ENCODE measurements around the gene VPS11.
A peak's percentile ranks its signal among the peaks of the same experiment; 100 is the strongest.

Gene VPS11

DNA sequence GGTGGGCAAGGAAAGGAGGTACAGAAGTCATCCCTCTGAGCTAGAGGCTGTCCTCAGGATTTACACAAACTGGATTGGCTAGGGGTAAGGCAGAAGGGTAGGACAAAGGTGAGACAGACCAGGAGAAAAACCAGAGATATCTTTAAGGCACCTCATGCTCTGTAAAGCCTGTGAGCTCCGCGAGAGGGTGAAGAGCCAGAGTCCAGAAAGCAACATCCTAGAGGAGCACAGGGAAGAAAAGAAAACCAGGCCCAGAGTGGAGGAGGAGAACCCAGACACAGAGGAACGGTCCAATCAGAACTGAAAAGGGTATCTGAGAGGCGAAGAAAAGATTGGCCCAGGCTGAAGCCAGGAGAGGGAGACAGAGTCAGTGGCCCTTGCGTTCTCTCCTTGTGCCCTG lies 42.1 kb upstream of the VPS11 start:
- H3K79me1 ChIP-seq (ENCODE audit: low read depth, low read length), result peaks cover 19% of the 10 kb centered on the region
- no peak overlapping the region for H4K91ac ChIP-seq (ENCODE audit: low read depth, low read length, poor library complexity)
- WGBS, 2 donors (ENCODE audit: extremely low coverage in 2 of 2, insufficient read length in 2 of 2, insufficient replicate concordance in 1 of 2), result no CpG with 5 or more reads among the region's 5 CpGs
- H2BK5ac ChIP-seq (ENCODE audit: low read length), result peak overlapping the region; percentile 16
- H3K23ac ChIP-seq (ENCODE audit: low read depth, low read length, poor library complexity), result no peak overlapping the region
- H3K4me2 ChIP-seq (ENCODE audit: insufficient read depth, low read length, poor library complexity, severe bottlenecking), result no peak overlapping the region
- H3K9ac ChIP-seq (ENCODE audit: low read depth, low read length, poor library complexity), result peak overlapping the region; percentile 26
- DNase-seq (ENCODE audit: low spot score), result no peak
- H3K27me3 ChIP-seq (ENCODE audit: control insufficient read depth in 3 of 3, insufficient read depth in 3 of 3, low read depth in 1 of 3, low read length in 3 of 3), result no peaks in the 10 kb centered on the region
- H2BK120ac ChIP-seq (ENCODE audit: low read depth, low read length), result no peak overlapping the region
- H3K9me3 ChIP-seq (replicated peaks in 1 of 2; ENCODE audit: control insufficient read depth in 2 of 2, insufficient read depth in 1 of 2, low read depth in 1 of 2, low read length in 2 of 2), result no peaks in the 10 kb centered on the region
- H2BK15ac ChIP-seq (ENCODE audit: low read length), result no peak overlapping the region
- H3K4me3 ChIP-seq (ENCODE audit: low read length in 2 of 2), result no peak overlapping the region
- H3K36me3 ChIP-seq (replicated peaks in 1 of 2; ENCODE audit: control insufficient read depth in 2 of 2, insufficient read depth in 2 of 2, low read length in 2 of 2), result peaks cover 56 to 85% of the 10 kb centered on the region in 2 donors
- H2AK5ac ChIP-seq (ENCODE audit: low read depth, low read length), result no peak overlapping the region
- H3K14ac ChIP-seq (ENCODE audit: low read length), result no peak overlapping the region
- no peak overlapping the region for H3K18ac ChIP-seq (ENCODE audit: low read length)
- no peak overlapping the region for H3K4ac ChIP-seq (ENCODE audit: low read length)
- H3K4me1 ChIP-seq (ENCODE audit: control insufficient read depth in 2 of 2, insufficient read depth in 1 of 2, low read depth in 1 of 2, low read length in 2 of 2), result peaks cover 6 to 12% of the 10 kb centered on the region in 2 donors
- no peak overlapping the region for H3K27ac ChIP-seq (replicated peaks; ENCODE audit: low read length)
- no peak overlapping the region for H2BK12ac ChIP-seq (ENCODE audit: low read length)
- H2AFZ ChIP-seq (ENCODE audit: low read length), result no peak overlapping the region
- H4K8ac ChIP-seq (ENCODE audit: low read depth, low read length), result no peak overlapping the region

- Histone ChIP-seq H4K8ac (ENCODE audit: low read depth, low read length) (no peak overlapping the region), H2AFZ (ENCODE audit: low read length) (no peak overlapping the region), H2BK15ac (ENCODE audit: low read length) (no peak overlapping the region), H3K18ac (ENCODE audit: low read length) (no peak overlapping the region), H3K4me3 (ENCODE audit: low read length in 2 of 2) (no peak overlapping the region), H2BK5ac (ENCODE audit: low read length) (peak overlapping the region; percentile 16), H3K9me3 (replicated peaks in 1 of 2; ENCODE audit: control insufficient read depth in 2 of 2, insufficient read depth in 1 of 2, low read depth in 1 of 2, low read length in 2 of 2) (no peaks in the 10 kb centered on the region), H2AK5ac (ENCODE audit: low read depth, low read length) (no peak overlapping the region), H3K27ac (replicated peaks; ENCODE audit: low read length) (no peak overlapping the region), H3K23ac (ENCODE audit: low read depth, low read length, poor library complexity) (no peak overlapping the region), H3K14ac (ENCODE audit: low read length) (no peak overlapping the region), H2BK120ac (ENCODE audit: low read depth, low read length) (no peak overlapping the region), H3K27me3 (ENCODE audit: control insufficient read depth in 3 of 3, insufficient read depth in 3 of 3, low read depth in 1 of 3, low read length in 3 of 3) (no peaks in the 10 kb centered on the region), H4K91ac (ENCODE audit: low read depth, low read length, poor library complexity) (no peak overlapping the region), H2BK12ac (ENCODE audit: low read length) (no peak overlapping the region), H3K4me2 (ENCODE audit: insufficient read depth, low read length, poor library complexity, severe bottlenecking) (no peak overlapping the region), H3K9ac (ENCODE audit: low read depth, low read length, poor library complexity) (no peak overlapping the region), H3K4me1 (ENCODE audit: control insufficient read depth in 2 of 2, insufficient read depth in 1 of 2, low read depth in 1 of 2, low read length in 2 of 2) (peaks cover 6 to 12% of the 10 kb centered on the region in 2 donors), H3K36me3 (replicated peaks in 1 of 2; ENCODE audit: control insufficient read depth in 2 of 2, insufficient read depth in 2 of 2, low read length in 2 of 2) (peaks cover 56 to 80% of the 10 kb centered on the region in 2 donors), H3K79me1 (ENCODE audit: low read depth, low read length) (peaks cover 19% of the 10 kb centered on the region), H3K4ac (ENCODE audit: low read length) (no peak overlapping the region)
- WGBS, 2 donors (ENCODE audit: extremely low coverage in 2 of 2, insufficient read length in 2 of 2, insufficient replicate concordance in 1 of 2), result no CpG with 5 or more reads among the region's 16 CpGs
- no peak for DNase-seq (ENCODE audit: low spot score)
Observed at GRCh38 chr11:119025978-119026766, 41.4 kb upstream of the VPS11 start.

DNA sequence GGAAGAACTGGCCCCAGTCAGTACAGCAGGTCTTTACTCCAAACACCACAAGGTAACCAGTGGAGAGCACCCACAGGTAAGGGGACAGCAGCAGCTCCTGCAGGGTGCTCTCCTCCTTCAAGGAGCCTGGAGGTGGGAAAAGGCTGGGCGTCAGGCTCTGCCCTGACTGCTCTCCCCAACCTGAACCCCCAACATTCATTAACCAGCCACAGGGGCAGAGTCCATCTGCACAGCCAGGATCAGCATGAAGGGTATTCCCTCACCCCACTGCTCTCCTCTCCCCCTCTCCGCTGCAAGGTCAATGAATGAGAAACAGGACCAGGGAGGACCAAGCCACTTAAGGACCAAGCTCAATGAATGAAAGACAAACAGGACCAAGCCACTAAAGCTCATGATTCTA lies 40.6 kb upstream of the VPS11 start:
- Histone ChIP-seq H3K79me1 (ENCODE audit: low read depth, low read length) (peaks cover 19% of the 10 kb centered on the region), H3K27me3 (ENCODE audit: control insufficient read depth in 3 of 3, insufficient read depth in 3 of 3, low read depth in 1 of 3, low read length in 3 of 3) (no peaks in the 10 kb centered on the region), H2BK12ac (ENCODE audit: low read length) (no peak overlapping the region), H3K4me2 (ENCODE audit: insufficient read depth, low read length, poor library complexity, severe bottlenecking) (no peak overlapping the region), H3K4me1 (ENCODE audit: control insufficient read depth in 2 of 2, insufficient read depth in 1 of 2, low read depth in 1 of 2, low read length in 2 of 2) (peaks cover 6 to 12% of the 10 kb centered on the region in 2 donors), H3K36me3 (replicated peaks in 1 of 2; ENCODE audit: control insufficient read depth in 2 of 2, insufficient read depth in 2 of 2, low read length in 2 of 2) (peaks cover 51 to 72% of the 10 kb centered on the region in 2 donors), H3K14ac (ENCODE audit: low read length) (no peak overlapping the region), H2BK15ac (ENCODE audit: low read length) (no peak overlapping the region), H4K8ac (ENCODE audit: low read depth, low read length) (no peak overlapping the region), H4K91ac (ENCODE audit: low read depth, low read length, poor library complexity) (no peak overlapping the region), H3K9me3 (replicated peaks in 1 of 2; ENCODE audit: control insufficient read depth in 2 of 2, insufficient read depth in 1 of 2, low read depth in 1 of 2, low read length in 2 of 2) (no peaks in the 10 kb centered on the region), H2BK120ac (ENCODE audit: low read depth, low read length) (no peak overlapping the region), H2BK5ac (ENCODE audit: low read length) (no peak overlapping the region), H2AK5ac (ENCODE audit: low read depth, low read length) (no peak overlapping the region), H3K9ac (ENCODE audit: low read depth, low read length, poor library complexity) (no peak overlapping the region), H3K4me3 (ENCODE audit: low read length in 2 of 2) (no peak overlapping the region), H3K4ac (ENCODE audit: low read length) (no peak overlapping the region), H3K27ac (replicated peaks; ENCODE audit: low read length) (no peak overlapping the region), H3K18ac (ENCODE audit: low read length) (no peak overlapping the region), H3K23ac (ENCODE audit: low read depth, low read length, poor library complexity) (no peak overlapping the region), H2AFZ (ENCODE audit: low read length) (no peak overlapping the region)
- DNase-seq (ENCODE audit: low spot score), result no peak
- WGBS, 2 donors (ENCODE audit: extremely low coverage in 2 of 2, insufficient read length in 2 of 2, insufficient replicate concordance in 1 of 2), result no CpG with 5 or more reads among the region's 2 CpGs

DNA sequence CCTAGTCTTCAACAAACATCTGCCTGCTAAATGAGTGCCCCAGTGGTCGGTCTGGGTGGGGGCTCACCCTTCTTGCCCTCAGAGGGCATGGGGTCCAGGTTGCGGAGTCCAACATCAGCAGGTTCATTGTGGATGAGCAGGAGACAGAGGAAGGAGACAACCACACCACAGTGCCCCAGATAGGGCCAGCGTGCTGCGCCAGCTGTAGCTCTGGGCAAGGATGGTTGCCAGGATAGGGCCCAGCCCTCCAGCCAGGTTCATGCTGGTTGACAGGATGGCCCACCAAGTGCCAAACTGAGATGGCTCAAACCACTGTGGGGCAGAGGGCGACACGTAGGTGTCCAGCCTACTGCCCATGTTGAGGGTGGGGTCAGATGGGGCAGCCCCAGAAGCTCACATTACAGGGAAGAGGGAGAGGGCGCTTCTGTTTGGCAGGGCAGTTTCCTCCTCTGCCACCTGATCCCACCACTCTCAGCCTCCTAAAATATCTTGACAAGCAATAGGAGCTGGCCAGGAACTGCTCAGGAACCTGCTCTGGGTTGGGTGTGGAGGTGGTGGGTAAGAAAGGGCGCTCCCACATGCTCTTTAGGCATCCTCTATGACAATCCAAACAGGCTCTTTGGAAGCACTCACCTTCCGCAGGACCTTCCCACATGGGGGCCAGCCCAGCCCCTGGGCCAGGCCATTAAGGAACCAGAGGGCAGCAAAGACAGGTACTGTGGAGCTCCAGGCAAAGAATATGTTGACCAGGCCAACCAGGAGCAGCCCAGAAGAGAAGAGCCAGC lies 39.9 kb upstream of the VPS11 start:
- WGBS, 2 donors (ENCODE audit: extremely low coverage in 2 of 2, insufficient read length in 2 of 2, insufficient replicate concordance in 1 of 2), result no CpG with 5 or more reads among the region's 9 CpGs
- Histone ChIP-seq H2BK120ac (ENCODE audit: low read depth, low read length) (no peak overlapping the region), H3K4me2 (ENCODE audit: insufficient read depth, low read length, poor library complexity, severe bottlenecking) (no peak overlapping the region)

More for the DNA sequence above, 39.9 kb upstream of the VPS11 start:
- Histone ChIP-seq H4K91ac (ENCODE audit: low read depth, low read length, poor library complexity) (no peak overlapping the region), H3K14ac (ENCODE audit: low read length) (no peak overlapping the region), H3K27ac (replicated peaks; ENCODE audit: low read length) (no peak overlapping the region), H3K9ac (ENCODE audit: low read depth, low read length, poor library complexity) (no peak overlapping the region), H2AFZ (ENCODE audit: low read length) (no peak overlapping the region), H2BK12ac (ENCODE audit: low read length) (no peak overlapping the region), H3K4me1 (ENCODE audit: control insufficient read depth in 2 of 2, insufficient read depth in 1 of 2, low read depth in 1 of 2, low read length in 2 of 2) (peaks cover 6 to 12% of the 10 kb centered on the region in 2 donors), H2BK5ac (ENCODE audit: low read length) (no peak overlapping the region), H3K4me3 (ENCODE audit: low read length in 2 of 2) (no peak overlapping the region), H3K36me3 (replicated peaks in 1 of 2; ENCODE audit: control insufficient read depth in 2 of 2, insufficient read depth in 2 of 2, low read length in 2 of 2) (peaks cover 48 to 64% of the 10 kb centered on the region in 2 donors), H3K79me1 (ENCODE audit: low read depth, low read length) (peaks cover 19% of the 10 kb centered on the region), H4K8ac (ENCODE audit: low read depth, low read length) (no peak overlapping the region), H3K23ac (ENCODE audit: low read depth, low read length, poor library complexity) (no peak overlapping the region), H3K18ac (ENCODE audit: low read length) (no peak overlapping the region), H2AK5ac (ENCODE audit: low read depth, low read length) (no peak overlapping the region), H3K9me3 (replicated peaks in 1 of 2; ENCODE audit: control insufficient read depth in 2 of 2, insufficient read depth in 1 of 2, low read depth in 1 of 2, low read length in 2 of 2) (no peaks in the 10 kb centered on the region), H3K4ac (ENCODE audit: low read length) (no peak overlapping the region), H3K27me3 (ENCODE audit: control insufficient read depth in 3 of 3, insufficient read depth in 3 of 3, low read depth in 1 of 3, low read length in 3 of 3) (no peaks in the 10 kb centered on the region), H2BK15ac (ENCODE audit: low read length) (no peak overlapping the region)
- no peak for DNase-seq (ENCODE audit: low spot score)
